Osteocyte (in vitro differentiated cells): ENCODE data around the gene SRC. TPM values are rescaled to one million over a fixed set of nuclear protein-coding genes. Genes with fewer than 3 reads are reported as not detected.

Experiments
- DNase-seq: peaks from one replicate; pipeline ENCODE4 v3.0.0; 2021; ENCODE audit warnings: mixed read lengths; ENCODE audit not compliant: unreplicated experiment; ENCODE audit errors: extremely low spot score
- H3K27ac Mint-ChIP-seq: one replicate; pipeline ENCODE4 v1.8.0; 2021; ENCODE audit warnings: mild to moderate bottlenecking, mixed read lengths; ENCODE audit not compliant: unreplicated experiment
- H3K27me3 Mint-ChIP-seq: one replicate; pipeline ENCODE4 v1.8.0; 2021; ENCODE audit warnings: mixed read lengths; ENCODE audit not compliant: unreplicated experiment
- H3K36me3 Mint-ChIP-seq: one replicate; pipeline ENCODE4 v1.8.0; 2021; ENCODE audit warnings: mixed read lengths; ENCODE audit not compliant: unreplicated experiment
- H3K4me1 Mint-ChIP-seq: one replicate; pipeline ENCODE4 v1.8.0; 2021; ENCODE audit warnings: mixed read lengths; ENCODE audit not compliant: unreplicated experiment
- H3K4me3 Mint-ChIP-seq: one replicate; pipeline ENCODE4 v1.8.0; 2021; ENCODE audit warnings: mild to moderate bottlenecking, moderate library complexity, mixed read lengths; ENCODE audit not compliant: unreplicated experiment
- H3K9me3 Mint-ChIP-seq: one replicate; pipeline ENCODE4 v1.8.0; 2021; ENCODE audit warnings: mixed read lengths; ENCODE audit not compliant: unreplicated experiment
- total RNA-seq: library from RNA; stranded (reverse); gene quantifications from 2 replicates; pipeline ENCODE4 v1.2.1, GENCODE V29; 2021
- TF ChIP-seq, protein P1 (sequence below): fragments of 200-600 bp; sonication (generic); IDR thresholded peaks from 2 replicates; pipeline ENCODE4 v1.5.0; 2021; ENCODE audit warnings: antibody characterized with exemption, mild to moderate bottlenecking, moderate library complexity

Gene SRC
- total RNA-seq, 1 donor from 2014 or later, result 32.5 TPM

DNA sequence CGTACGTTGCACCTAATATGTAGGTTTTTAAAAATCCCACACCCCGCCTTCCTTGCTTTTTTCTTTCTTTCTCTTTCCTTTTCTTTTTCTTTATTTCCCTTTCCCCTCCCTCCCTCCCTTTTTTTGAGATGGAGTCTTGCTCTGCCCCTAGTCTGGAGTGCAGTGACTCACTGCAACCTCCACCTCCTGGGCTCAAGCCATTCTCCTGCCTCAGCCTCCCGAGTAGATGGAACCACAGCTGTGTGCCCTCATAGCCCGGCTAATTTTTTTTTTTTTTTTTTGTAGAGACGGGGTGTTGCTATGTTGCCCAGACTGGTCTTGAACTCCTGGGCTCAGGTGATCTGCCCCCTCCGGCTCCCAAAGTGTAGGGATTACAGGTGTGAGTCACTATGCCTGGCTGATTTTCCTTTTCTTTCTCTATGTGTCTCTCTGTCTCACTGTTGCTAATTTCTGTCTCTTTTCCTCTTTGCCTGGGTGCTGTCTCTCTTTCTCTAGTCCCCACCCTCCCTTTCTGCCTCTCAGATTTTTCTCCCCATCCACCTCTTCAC, 61.2 kb downstream of the SRC start:
- Mint-ChIP-seq H3K4me1 (peaks cover 24% of the 10 kb centered on the region), H3K4me3 (peak overlapping the region; percentile 62), H3K9me3 (no peaks in the 10 kb centered on the region), H3K27ac (no peak overlapping the region), H3K36me3 (peaks cover 7% of the 10 kb centered on the region), H3K27me3 (peaks cover 25% of the 10 kb centered on the region)
- DNase-seq, result no peak
- TF ChIP-seq, protein P1, sequence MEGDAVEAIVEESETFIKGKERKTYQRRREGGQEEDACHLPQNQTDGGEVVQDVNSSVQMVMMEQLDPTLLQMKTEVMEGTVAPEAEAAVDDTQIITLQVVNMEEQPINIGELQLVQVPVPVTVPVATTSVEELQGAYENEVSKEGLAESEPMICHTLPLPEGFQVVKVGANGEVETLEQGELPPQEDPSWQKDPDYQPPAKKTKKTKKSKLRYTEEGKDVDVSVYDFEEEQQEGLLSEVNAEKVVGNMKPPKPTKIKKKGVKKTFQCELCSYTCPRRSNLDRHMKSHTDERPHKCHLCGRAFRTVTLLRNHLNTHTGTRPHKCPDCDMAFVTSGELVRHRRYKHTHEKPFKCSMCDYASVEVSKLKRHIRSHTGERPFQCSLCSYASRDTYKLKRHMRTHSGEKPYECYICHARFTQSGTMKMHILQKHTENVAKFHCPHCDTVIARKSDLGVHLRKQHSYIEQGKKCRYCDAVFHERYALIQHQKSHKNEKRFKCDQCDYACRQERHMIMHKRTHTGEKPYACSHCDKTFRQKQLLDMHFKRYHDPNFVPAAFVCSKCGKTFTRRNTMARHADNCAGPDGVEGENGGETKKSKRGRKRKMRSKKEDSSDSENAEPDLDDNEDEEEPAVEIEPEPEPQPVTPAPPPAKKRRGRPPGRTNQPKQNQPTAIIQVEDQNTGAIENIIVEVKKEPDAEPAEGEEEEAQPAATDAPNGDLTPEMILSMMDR, result no peak

DNA sequence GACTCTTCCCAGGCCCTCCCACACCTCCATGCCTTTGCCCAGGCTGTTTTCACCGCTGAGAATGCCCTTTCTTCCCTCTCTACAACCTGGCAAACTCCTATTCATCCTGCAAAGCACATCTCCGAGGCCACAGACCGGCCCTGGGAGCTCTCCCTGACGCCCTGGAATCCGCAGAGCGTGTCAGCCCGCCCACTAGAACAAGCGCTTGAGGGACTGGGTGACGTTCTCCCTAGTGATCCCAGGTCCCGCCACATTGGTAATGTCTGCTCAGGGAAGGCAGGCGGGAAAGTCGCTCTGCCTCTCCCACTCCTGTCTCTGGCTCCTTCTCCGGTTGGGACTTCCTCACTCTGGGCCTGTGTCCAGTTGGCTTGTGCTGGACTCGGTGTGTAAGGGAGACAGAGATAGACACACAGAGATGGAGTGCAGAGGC, 61.6 kb downstream of the SRC start:
- Mint-ChIP-seq H3K36me3 (peaks cover 5% of the 10 kb centered on the region), H3K4me1 (peaks cover 24% of the 10 kb centered on the region), H3K9me3 (no peaks in the 10 kb centered on the region), H3K27ac (no peak overlapping the region), H3K27me3 (peaks cover 25% of the 10 kb centered on the region), H3K4me3 (peak overlapping the region; percentile 62)
- TF ChIP-seq, protein P1, result no peak
- DNase-seq, result no peak

DNA sequence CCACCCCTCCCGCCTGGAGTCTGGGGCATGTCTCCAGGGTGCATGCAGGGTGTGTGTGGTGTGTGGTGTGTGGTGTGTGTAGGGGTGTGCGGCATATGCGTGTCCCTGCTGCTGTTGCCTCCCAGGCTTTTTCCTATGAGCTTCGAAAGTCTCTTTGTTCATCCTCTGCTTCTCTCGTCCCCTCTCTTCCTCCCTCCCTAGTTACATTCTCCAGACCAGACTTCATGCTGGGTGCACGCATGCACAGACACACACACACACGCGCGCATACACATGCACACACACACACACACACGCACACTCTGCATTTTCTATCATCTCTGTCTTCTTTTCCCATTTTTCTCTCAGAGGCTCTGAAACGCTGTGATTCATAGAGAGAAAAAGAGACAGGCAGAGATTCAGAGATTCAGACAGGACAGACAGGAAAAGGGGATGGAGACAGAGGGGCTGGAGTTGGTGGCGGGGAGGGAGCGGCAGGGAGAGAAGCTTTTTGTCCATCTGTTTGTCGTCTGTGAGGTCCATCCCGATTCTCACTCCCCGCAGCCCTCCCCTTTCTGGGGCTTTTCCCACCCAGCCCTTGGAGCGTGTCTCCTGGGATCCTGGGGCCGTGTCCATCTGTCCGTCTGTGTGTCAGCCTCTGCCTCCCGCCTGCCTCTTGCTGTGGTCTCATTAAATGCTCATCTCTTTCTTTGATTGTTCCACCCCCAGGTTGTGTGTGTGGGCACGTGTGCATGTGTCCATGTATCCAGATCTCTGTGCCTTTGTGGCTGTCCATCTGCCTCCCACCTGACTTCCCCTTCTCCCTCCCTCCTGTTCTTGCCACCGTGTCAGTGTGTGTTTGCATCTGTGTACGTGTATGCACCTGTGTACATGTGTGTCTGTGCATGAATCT, 62.6 kb downstream of the SRC start:
- Mint-ChIP-seq H3K4me1 (peaks cover 28% of the 10 kb centered on the region), H3K4me3 (no peak overlapping the region), H3K27me3 (peaks cover 25% of the 10 kb centered on the region), H3K27ac (no peak overlapping the region), H3K9me3 (no peaks in the 10 kb centered on the region), H3K36me3 (peaks cover 2% of the 10 kb centered on the region)
- no peak for DNase-seq
- TF ChIP-seq, protein P1, result no peak

DNA sequence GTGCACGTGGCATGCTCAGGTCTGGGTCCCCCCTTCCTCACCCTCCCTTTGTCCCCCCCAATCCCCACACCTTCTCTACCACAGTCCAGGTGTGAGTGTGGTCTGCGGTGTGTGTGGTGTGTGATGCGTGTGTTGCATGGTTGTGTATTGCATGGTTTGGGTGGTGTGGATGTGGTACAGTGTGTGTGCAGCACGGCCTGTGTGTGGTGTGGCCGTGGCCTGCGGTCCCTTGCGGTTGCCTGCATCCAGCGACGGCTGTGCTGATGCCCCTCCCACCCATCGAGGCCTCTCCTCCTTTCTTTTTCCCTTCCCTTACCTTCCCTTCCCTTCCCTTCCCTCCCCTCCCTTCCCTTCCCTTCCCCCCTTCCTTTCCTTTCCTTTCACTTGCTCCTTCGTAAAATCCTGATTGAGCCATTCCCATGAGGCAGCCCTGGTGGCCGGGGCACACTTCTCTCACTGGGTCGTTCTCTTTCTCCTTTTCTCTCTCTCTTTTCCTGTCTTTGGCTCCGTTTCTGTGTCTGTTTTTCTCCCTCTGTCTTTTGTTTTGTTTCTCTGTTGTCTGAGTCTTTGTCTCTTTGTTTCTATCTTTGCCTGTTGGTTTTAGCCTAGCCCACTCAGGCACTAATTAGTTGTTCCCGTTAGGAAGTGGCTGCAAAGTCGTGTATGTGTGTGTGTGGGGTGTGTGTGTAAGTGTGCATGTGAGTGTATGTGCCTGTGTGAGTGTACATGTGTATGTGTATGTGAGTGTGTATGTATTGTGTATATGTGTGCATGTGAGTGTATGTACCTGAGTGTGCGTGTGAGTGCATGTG, 65.7 kb downstream of the SRC start:
- no peak for DNase-seq
- Mint-ChIP-seq H3K27me3 (peaks cover 37% of the 10 kb centered on the region), H3K4me1 (peaks cover 23% of the 10 kb centered on the region), H3K36me3 (no peaks in the 10 kb centered on the region), H3K4me3 (no peak overlapping the region), H3K9me3 (no peaks in the 10 kb centered on the region), H3K27ac (no peak overlapping the region)
- TF ChIP-seq, protein P1, result no peak

DNA sequence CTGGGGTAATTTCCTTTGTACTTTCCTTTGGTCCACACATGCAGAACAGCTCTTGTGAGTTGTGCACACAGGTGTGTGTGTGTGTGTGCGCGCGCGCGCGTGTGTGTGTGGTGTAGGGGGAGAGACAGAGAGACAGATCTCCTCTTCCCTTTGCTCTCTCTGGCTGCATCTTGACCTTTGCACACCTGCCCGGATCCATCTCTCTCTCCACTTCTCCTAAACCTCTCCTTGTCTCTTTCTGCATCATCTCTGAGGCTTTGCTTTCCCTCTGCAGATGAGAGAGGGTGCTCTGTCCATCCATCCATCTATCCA, 67.0 kb downstream of the SRC start:
- no peaks in the 10 kb centered on the region for H3K36me3 Mint-ChIP-seq
- peaks cover 30% of the 10 kb centered on the region for H3K27me3 Mint-ChIP-seq
- DNase-seq, result no peak
- H3K27ac Mint-ChIP-seq, result no peak overlapping the region
- TF ChIP-seq, protein P1, result no peak
- H3K4me3 Mint-ChIP-seq, result no peak overlapping the region
- H3K4me1 Mint-ChIP-seq, result peaks cover 17% of the 10 kb centered on the region
- no peaks in the 10 kb centered on the region for H3K9me3 Mint-ChIP-seq
